A549 (cell line): ENCODE measurements around the gene SCNN1A. TPM values are rescaled to one million over a fixed set of nuclear protein-coding genes. Genes with fewer than 3 reads are reported as not detected.
A peak's percentile ranks its signal among the peaks of the same experiment; 100 is the strongest.

Experiments
- BCL3 ChIP-seq: fragments of >200 bp; sonication (Bioruptor Twin); formaldehyde crosslinking; IDR thresholded peaks from 3 replicates; pipeline ENCODE4 v1.6.1; 2016
- E2F6 ChIP-seq: IDR thresholded peaks from 2 replicates; pipeline ENCODE4 v1.6.1; 2012; ENCODE audit warnings: low read depth, borderline replicate concordance
- EHF ChIP-seq: fragments of 250-450 bp; sonication (Bioruptor Pico); IDR thresholded peaks from 2 replicates; pipeline ENCODE4 v1.5.0; 2020; ENCODE audit warnings: mild to moderate bottlenecking
- EHMT2 ChIP-seq: fragments of 200-600 bp; sonication (generic); IDR thresholded peaks from 2 replicates; pipeline ENCODE4 v1.6.1; 2016; ENCODE audit warnings: antibody characterized with exemption, low read depth, mild to moderate bottlenecking, moderate library complexity
- ESRRA ChIP-seq: fragments of 150-350 bp; IDR thresholded peaks from 2 replicates; pipeline ENCODE4 v1.6.1; 2014; ENCODE audit warnings: mild to moderate bottlenecking, low read length, borderline replicate concordance
- FOSB ChIP-seq: fragments of 250-450 bp; sonication (Bioruptor Pico); IDR thresholded peaks from 2 replicates; pipeline ENCODE4 v1.5.0; 2020; ENCODE audit warnings: mild to moderate bottlenecking, moderate library complexity
- FOSL2 ChIP-seq, 2 experiments: fragments of 450-650 bp in 1 of 2; fragments of >200 bp in 1 of 2; sonication (Bioruptor Twin) in 1 of 2; formaldehyde crosslinking; IDR thresholded peaks; 2 replicates each; pipeline versions ENCODE4 v1.5.0 to v1.6.1; 2016 to 2020; ENCODE audit warnings: mild to moderate bottlenecking in 1 of 2, moderate library complexity in 1 of 2
- HDAC2 ChIP-seq: fragments of 200-600 bp; sonication (generic); IDR thresholded peaks from 2 replicates; pipeline ENCODE4 v1.6.1; 2016
- HES2 ChIP-seq: fragments of >200 bp; sonication (Bioruptor Twin); formaldehyde crosslinking; IDR thresholded peaks from 2 replicates; pipeline ENCODE4 v1.6.1; 2016
- HMGXB4 ChIP-seq: fragments of 250-450 bp; sonication (Bioruptor Pico); IDR thresholded peaks from 2 replicates; pipeline ENCODE4 v1.5.0; 2021; ENCODE audit warnings: mild to moderate bottlenecking, moderate library complexity, borderline replicate concordance
- HOXA7 ChIP-seq: fragments of 250-450 bp; sonication (Bioruptor Pico); IDR thresholded peaks from 2 replicates; pipeline ENCODE4 v1.5.0; 2020; ENCODE audit warnings: mild to moderate bottlenecking, moderate library complexity
- JUN ChIP-seq, 2 experiments: fragments of >200 bp; sonication (Bioruptor Twin); formaldehyde crosslinking; IDR thresholded peaks; 2 replicates in 1 of 2; 3 replicates in 1 of 2; pipeline ENCODE4 v1.6.1; 2016 to 2017
- KDM1A ChIP-seq: fragments of 200-600 bp; sonication (generic); IDR thresholded peaks from 2 replicates; pipeline ENCODE4 v1.6.1; 2016; ENCODE audit warnings: low read depth, mild to moderate bottlenecking
- KDM5A ChIP-seq: fragments of 200-600 bp; sonication (generic); IDR thresholded peaks from 2 replicates; pipeline ENCODE4 v1.6.1; 2016; ENCODE audit warnings: antibody characterized with exemption, mild to moderate bottlenecking
- MAZ ChIP-seq: fragments of 150-350 bp; IDR thresholded peaks from 2 replicates; pipeline ENCODE4 v1.6.1; 2014; ENCODE audit warnings: antibody characterized with exemption, low read depth, low read length, borderline replicate concordance
- MYC ChIP-seq: IDR thresholded peaks from 2 replicates; pipeline ENCODE4 v1.6.1; 2012; ENCODE audit warnings: mild to moderate bottlenecking, inconsistent platforms, low read length, improper control_type of control experiment, borderline replicate concordance
- NPAS2 ChIP-seq: fragments of 250-450 bp; sonication (Bioruptor Pico); IDR thresholded peaks from 2 replicates; pipeline ENCODE4 v1.8.0; 2022; ENCODE audit warnings: mild to moderate bottlenecking, moderate library complexity, borderline replicate concordance
- NR3C1 ChIP-seq: fragments of >200 bp; sonication (Bioruptor Twin); formaldehyde crosslinking; IDR thresholded peaks from 3 replicates; pipeline ENCODE4 v1.6.1; 2017
- PBX3 ChIP-seq: IDR thresholded peaks from 2 replicates; pipeline ENCODE4 v1.6.1; 2012
- PHF8 ChIP-seq: fragments of 200-600 bp; sonication (generic); IDR thresholded peaks from 2 replicates; pipeline ENCODE4 v1.6.1; 2016; ENCODE audit warnings: low read depth, mild to moderate bottlenecking, antibody characterized with exemption, moderate library complexity, borderline replicate concordance
- POLR2AphosphoS2 ChIP-seq: conservative IDR thresholded peaks from 2 replicates; pipeline ENCODE4 v1.6.1; 2012; ENCODE audit warnings: low read length, improper control_type of control experiment, inconsistent platforms
- RAD21 ChIP-seq, 2 experiments: fragments of >200 bp in 1 of 2; sonication (Bioruptor Twin) in 1 of 2; formaldehyde crosslinking in 1 of 2; IDR thresholded peaks in 1 of 2; conservative IDR thresholded peaks in 1 of 2; 2 replicates in 1 of 2; 3 replicates in 1 of 2; pipeline ENCODE4 v1.6.1; 2012 to 2018; ENCODE audit warnings: inconsistent platforms in 1 of 2
- RARB ChIP-seq: fragments of 250-450 bp; sonication (Bioruptor Pico); IDR thresholded peaks from 2 replicates; pipeline ENCODE4 v1.8.0; 2021; ENCODE audit warnings: mild to moderate bottlenecking, moderate library complexity
- RFX5 ChIP-seq: fragments of 450-650 bp; IDR thresholded peaks from 2 replicates; pipeline ENCODE4 v1.7.1; 2014; ENCODE audit warnings: antibody characterized with exemption, mild to moderate bottlenecking, moderate library complexity
- RNF2 ChIP-seq: fragments of 200-600 bp; sonication (generic); IDR thresholded peaks from 2 replicates; pipeline ENCODE4 v1.6.1; 2016; ENCODE audit warnings: low read depth, mild to moderate bottlenecking, antibody characterized with exemption, moderate library complexity, borderline replicate concordance
- SMC3 ChIP-seq: fragments of >200 bp; sonication (Bioruptor Twin); formaldehyde crosslinking; IDR thresholded peaks from 3 replicates; pipeline ENCODE4 v1.6.1; 2018; ENCODE audit warnings: inconsistent platforms
- SREBF2 ChIP-seq: fragments of 450-650 bp; IDR thresholded peaks from 2 replicates; pipeline ENCODE4 v1.6.1; 2014; ENCODE audit warnings: mild to moderate bottlenecking, moderate library complexity
- USF2 ChIP-seq: fragments of 450-650 bp; IDR thresholded peaks from 2 replicates; pipeline ENCODE4 v1.6.1; 2014; ENCODE audit warnings: antibody characterized with exemption
- ZC3H11A ChIP-seq: fragments of 450-650 bp; IDR thresholded peaks from 2 replicates; pipeline ENCODE4 v1.6.1; 2014; ENCODE audit warnings: antibody characterized with exemption, mild to moderate bottlenecking
- ZFP36 ChIP-seq: fragments of 450-650 bp; IDR thresholded peaks from 2 replicates; pipeline ENCODE4 v1.6.1; 2014; ENCODE audit warnings: borderline replicate concordance; ENCODE audit not compliant: partially characterized antibody
- ZSCAN20 ChIP-seq: fragments of 250-450 bp; sonication (Bioruptor Pico); IDR thresholded peaks from 2 replicates; pipeline ENCODE4 v1.8.0; 2022; ENCODE audit warnings: mild to moderate bottlenecking, moderate library complexity
- polyA plus RNA-seq, 4 experiments: library from polyadenylated mRNA; depleted of rRNA in 3 of 4; stranded (reverse); fragments of >200 nt; fragmentation: RNase III in 1 of 4; extraction: RNeasy Plus Mini Kit Qiagen cat#74134 plus additional on column Dnase treatment in 1 of 4; gene quantifications; 2 replicates in 3 of 4; 3 replicates in 1 of 4; pipeline ENCODE4 v1.2.3, GENCODE V29; 2011 to 2017

SCNN1A gene
- polyA plus RNA-seq, 2 of the 4 experiments (the other 2 are of a cell fraction): 6.0 to 7.0 TPM

- no peak for TF ChIP-seq BCL3
- TF ChIP-seq POLR2AphosphoS2: 0 out of 2 replicates have a peak, but pooled peaks have one; percentile 49
- no peak for TF ChIP-seq ZC3H11A
- no peak for TF ChIP-seq HES2
- no peak for TF ChIP-seq HDAC2
- TF ChIP-seq USF2: no peak
- TF ChIP-seq NPAS2 (CRISPR knock-in tag): no peak
- no peak for TF ChIP-seq MAZ
- TF ChIP-seq RARB (CRISPR knock-in tag): no peak
- no peak for TF ChIP-seq EHMT2
- TF ChIP-seq ZFP36: no peak
- no peak for TF ChIP-seq PHF8
- peak; percentile 61 to 75; a peak in 4 of 5 replicates for TF ChIP-seq RAD21 (conservative IDR thresholded peaks at IDR 0.05 in 1 of 2, IDR thresholded peaks at IDR 0.05 in 1 of 2)
- TF ChIP-seq KDM1A: no peak
- no peak for TF ChIP-seq ZSCAN20 (CRISPR knock-in tag)
- TF ChIP-seq SREBF2: no peak
- TF ChIP-seq NR3C1: no peak
- no peak for TF ChIP-seq HMGXB4 (CRISPR knock-in tag)
- no peak for TF ChIP-seq EHF (CRISPR knock-in tag)
- peak; percentile 74 for TF ChIP-seq SMC3
- no peak; the same call in 1 of the 2 replicates for TF ChIP-seq PBX3
- TF ChIP-seq FOSL2 (IDR thresholded peaks at IDR 0.05): peak; percentile 70
- peak; percentile 98 for TF ChIP-seq FOSL2 (CRISPR knock-in tag; IDR thresholded peaks at IDR 0.05)
- TF ChIP-seq MYC: no peak
- no peak for TF ChIP-seq RFX5
- peak; percentile 84; the same call in 1 of the 2 replicates for TF ChIP-seq HOXA7 (CRISPR knock-in tag)
- no peak for TF ChIP-seq ESRRA
- peak in 1 of 2 experiments; percentile 64; a peak in 2 of 5 replicates for TF ChIP-seq JUN (IDR thresholded peaks at IDR 0.05)
- TF ChIP-seq KDM5A: no peak
- no peak for TF ChIP-seq RNF2
- TF ChIP-seq E2F6: no peak
- peak; percentile 65 for TF ChIP-seq FOSB (CRISPR knock-in tag)
These were observed 51.9 kb downstream of the SCNN1A start (continued) for GRCh38 chr12:6323340-6323994.
